HG02642 (cell line): ENCODE data around the gene EMC7.
A peak's percentile ranks its signal among the peaks of the same experiment; 100 is the strongest.

Source experiments
- ATAC-seq: cut with Tn5 transposase; IDR thresholded peaks from one replicate; pipeline ENCODE4 v1.9.1; 2021; ENCODE audit warnings: mild to moderate bottlenecking; ENCODE audit not compliant: unreplicated experiment, poor library complexity

The EMC7 gene

DNA sequence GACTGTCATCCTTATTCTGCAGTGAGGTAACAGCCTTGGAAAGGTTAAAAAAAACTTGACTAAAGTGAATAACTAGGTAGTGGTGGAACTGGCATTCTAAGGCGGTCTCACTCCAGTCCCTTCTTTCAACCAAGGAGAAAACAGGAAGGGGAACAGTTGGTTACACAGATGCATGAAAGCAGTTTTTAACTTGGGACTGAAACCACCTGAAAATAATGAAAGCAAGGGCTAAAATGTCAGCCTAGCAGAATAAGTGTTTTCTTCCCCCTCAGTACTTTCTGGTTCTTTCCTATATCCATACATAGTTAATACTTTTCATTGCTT, 61.9 kb downstream of the EMC7 start:
- no peak for ATAC-seq

GRCh38 chr15:34038871-34039789, 62.5 kb downstream of the EMC7 start, which contains the start of gene AVEN:
Gene AVEN, minus strand, starts transcription at chr15:34039204. Its CDS starts 158 bp downstream, at chr15:34039046.
- peak; percentile 60 for ATAC-seq

- peak; percentile 81 for ATAC-seq
Observed at GRCh38 chr15:34038023-34038870, 63.4 kb downstream of the EMC7 start.
